Neural crest cell (in vitro differentiated cells): ENCODE data around the gene QRFP. TPM values are rescaled to one million over a fixed set of nuclear protein-coding genes. Genes with fewer than 3 reads are reported as not detected.

ENCODE experiments used
- DNase-seq: peaks from one replicate; pipeline ENCODE4 v3.0.0; 2021; ENCODE audit warnings: low read depth, mixed read lengths, low spot score
- H3K27ac Mint-ChIP-seq: one replicate; pipeline ENCODE4 v1.8.0; 2021; ENCODE audit warnings: mild to moderate bottlenecking, mixed read lengths; ENCODE audit not compliant: unreplicated experiment
- H3K27me3 Mint-ChIP-seq: 2 replicates; pipeline ENCODE4 v1.8.0; 2021; ENCODE audit warnings: low read depth, mild to moderate bottlenecking, mixed read lengths
- H3K36me3 Mint-ChIP-seq: 2 replicates; pipeline ENCODE4 v1.8.0; 2021; ENCODE audit warnings: low read depth, mild to moderate bottlenecking, mixed read lengths
- H3K4me1 Mint-ChIP-seq: 2 replicates; pipeline ENCODE4 v1.8.0; 2021; ENCODE audit warnings: mixed read lengths
- H3K4me3 Mint-ChIP-seq: one replicate; pipeline ENCODE4 v1.8.0; 2021; ENCODE audit warnings: mild to moderate bottlenecking, mixed read lengths
- H3K9me3 Mint-ChIP-seq: 2 replicates; pipeline ENCODE4 v1.8.0; 2021; ENCODE audit warnings: mixed read lengths
- total RNA-seq: library from RNA; stranded (reverse); gene quantifications from 2 replicates; pipeline ENCODE4 v1.2.1, GENCODE V29; 2021
- TF ChIP-seq, protein P1 (sequence below): fragments of 200-600 bp; sonication (generic); conservative IDR thresholded peaks from 2 replicates; pipeline ENCODE4 v1.5.0; 2021; ENCODE audit warnings: antibody characterized with exemption, mild to moderate bottlenecking

Gene QRFP
- total RNA-seq, 1 donor from 2014 or later, result not detected

DNA sequence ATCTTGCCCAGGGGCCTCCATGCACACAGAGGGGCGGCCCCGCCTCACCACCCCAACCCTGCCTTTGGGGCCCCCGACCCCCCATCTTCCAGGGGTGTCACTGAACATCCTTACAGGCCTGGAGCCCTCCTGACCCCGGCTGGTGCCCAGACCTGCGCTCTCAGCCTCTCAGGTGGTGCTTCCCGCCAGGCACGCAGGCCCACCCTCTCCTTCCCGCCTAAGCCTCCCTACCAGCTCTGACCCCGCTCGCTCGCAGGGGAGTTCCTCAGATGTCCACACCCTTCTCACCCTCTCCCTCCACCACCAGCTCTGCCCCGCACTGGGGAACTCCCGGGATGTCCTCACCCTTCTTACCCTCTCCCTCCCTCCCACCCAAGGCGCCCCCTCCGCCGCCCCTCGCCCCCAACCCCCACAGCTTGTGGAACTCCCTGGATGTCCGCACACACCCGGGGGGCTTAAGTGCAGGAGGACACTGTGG is 12.3 kb upstream of the QRFP start:
- Mint-ChIP-seq H3K4me1 (peaks cover 17% of the 10 kb centered on the region), H3K27me3 (peaks cover 3% of the 10 kb centered on the region), H3K9me3 (no peaks in the 10 kb centered on the region), H3K4me3 (no peak overlapping the region), H3K36me3 (no peaks in the 10 kb centered on the region), H3K27ac (no peak overlapping the region)
- TF ChIP-seq, protein P1, sequence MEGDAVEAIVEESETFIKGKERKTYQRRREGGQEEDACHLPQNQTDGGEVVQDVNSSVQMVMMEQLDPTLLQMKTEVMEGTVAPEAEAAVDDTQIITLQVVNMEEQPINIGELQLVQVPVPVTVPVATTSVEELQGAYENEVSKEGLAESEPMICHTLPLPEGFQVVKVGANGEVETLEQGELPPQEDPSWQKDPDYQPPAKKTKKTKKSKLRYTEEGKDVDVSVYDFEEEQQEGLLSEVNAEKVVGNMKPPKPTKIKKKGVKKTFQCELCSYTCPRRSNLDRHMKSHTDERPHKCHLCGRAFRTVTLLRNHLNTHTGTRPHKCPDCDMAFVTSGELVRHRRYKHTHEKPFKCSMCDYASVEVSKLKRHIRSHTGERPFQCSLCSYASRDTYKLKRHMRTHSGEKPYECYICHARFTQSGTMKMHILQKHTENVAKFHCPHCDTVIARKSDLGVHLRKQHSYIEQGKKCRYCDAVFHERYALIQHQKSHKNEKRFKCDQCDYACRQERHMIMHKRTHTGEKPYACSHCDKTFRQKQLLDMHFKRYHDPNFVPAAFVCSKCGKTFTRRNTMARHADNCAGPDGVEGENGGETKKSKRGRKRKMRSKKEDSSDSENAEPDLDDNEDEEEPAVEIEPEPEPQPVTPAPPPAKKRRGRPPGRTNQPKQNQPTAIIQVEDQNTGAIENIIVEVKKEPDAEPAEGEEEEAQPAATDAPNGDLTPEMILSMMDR, result no peak
- no peak for DNase-seq

- H3K27me3 Mint-ChIP-seq, result peaks cover 3% of the 10 kb centered on the region
- TF ChIP-seq, protein P1, result no peak
- no peaks in the 10 kb centered on the region for H3K9me3 Mint-ChIP-seq
- peaks cover 16% of the 10 kb centered on the region for H3K4me1 Mint-ChIP-seq
- no peaks in the 10 kb centered on the region for H3K36me3 Mint-ChIP-seq
- H3K27ac Mint-ChIP-seq, result no peak overlapping the region
- H3K4me3 Mint-ChIP-seq, result peak overlapping the region; percentile 19
- DNase-seq, result no peak
Measured at GRCh38 chr9:130908146-130908877, 11.7 kb upstream of the QRFP start.

- Mint-ChIP-seq H3K9me3 (no peaks in the 10 kb centered on the region), H3K4me1 (peaks cover 13% of the 10 kb centered on the region), H3K4me3 (no peak overlapping the region), H3K27ac (peak overlapping the region; percentile 9), H3K27me3 (peaks cover 3% of the 10 kb centered on the region), H3K36me3 (no peaks in the 10 kb centered on the region)
- TF ChIP-seq, protein P1, result no peak
- DNase-seq, result no peak
Measured at GRCh38 chr9:130906735-130907416, 10.3 kb upstream of the QRFP start.

- H3K4me1 Mint-ChIP-seq, result peaks cover 13% of the 10 kb centered on the region
- no peak for DNase-seq
- H3K4me3 Mint-ChIP-seq, result no peak overlapping the region
- TF ChIP-seq, protein P1, result no peak
- no peaks in the 10 kb centered on the region for H3K36me3 Mint-ChIP-seq
- H3K27ac Mint-ChIP-seq, result no peak overlapping the region
- H3K27me3 Mint-ChIP-seq, result peaks cover 3% of the 10 kb centered on the region
- H3K9me3 Mint-ChIP-seq, result no peaks in the 10 kb centered on the region
Measured at GRCh38 chr9:130905902-130906734, 9.5 kb upstream of the QRFP start.

DNA sequence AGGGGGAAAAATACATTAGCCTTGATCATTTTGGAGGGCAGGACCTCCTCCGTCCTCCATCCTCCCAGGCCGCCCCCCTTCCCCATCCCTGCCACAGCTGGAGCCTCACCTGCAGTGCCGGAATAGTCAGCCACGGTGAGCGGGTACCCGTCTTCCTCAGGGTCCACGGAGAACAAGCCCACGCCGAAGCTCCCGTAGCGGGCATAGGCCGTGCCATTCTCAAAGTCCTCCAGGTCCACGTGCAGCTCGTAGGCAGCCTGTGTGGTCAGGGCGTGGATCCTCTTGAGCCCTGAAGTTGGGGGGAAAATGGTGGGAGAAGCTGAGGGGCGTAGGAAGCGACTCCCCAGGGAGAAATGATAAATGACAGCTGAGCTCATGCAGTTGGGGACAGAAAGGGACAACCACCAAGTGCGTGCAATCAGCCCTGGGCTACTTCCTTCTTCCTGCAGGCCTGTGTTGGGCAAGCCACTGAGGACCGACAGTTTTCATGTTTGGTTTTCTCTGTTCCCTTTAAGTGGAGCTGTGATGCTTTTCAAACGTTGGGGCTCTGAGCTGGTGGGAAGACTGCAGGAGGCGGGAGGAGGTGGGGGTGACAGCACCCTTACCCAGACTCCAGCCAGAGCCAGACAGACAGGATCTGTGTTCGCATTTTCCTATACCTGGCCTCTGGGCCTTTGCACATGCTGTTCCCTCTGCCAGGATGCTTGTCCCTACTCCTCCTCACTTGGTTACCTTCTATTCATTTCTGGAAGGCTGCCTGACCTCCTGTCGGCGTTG is 8.7 kb upstream of the QRFP start:
- Mint-ChIP-seq H3K36me3 (no peaks in the 10 kb centered on the region), H3K27ac (no peak overlapping the region), H3K4me1 (peaks cover 6% of the 10 kb centered on the region), H3K9me3 (no peaks in the 10 kb centered on the region), H3K4me3 (no peak overlapping the region), H3K27me3 (peaks cover 3% of the 10 kb centered on the region)
- TF ChIP-seq, protein P1, result no peak
- DNase-seq, result no peak
